WTC11 (cell line): ENCODE data around the gene SIGLEC14. TPM values are rescaled to one million over a fixed set of nuclear protein-coding genes. Genes with fewer than 3 reads are reported as not detected.

Experiments used
- ATAC-seq: fragments of 200-7000 bp; cut with Tn5 transposase; 2 replicates; pipeline ENCODE4 v1.10.0; 2021; ENCODE audit warnings: mild to moderate bottlenecking, moderate library complexity
- CTCF ChIA-PET: fragments of 300-600 bp; sonication (Branson Sonifier 250); formaldehyde crosslinking; loops from one replicate; lab custom pipeline; 2021; ENCODE audit warnings: antibody characterized with exemption; lab: Charles Lee
- POLR2A ChIA-PET: fragments of 350-600 bp; sonication (Branson Sonifier 250); formaldehyde crosslinking; loops from one replicate; lab custom pipeline; 2021; ENCODE audit warnings: antibody characterized with exemption; lab: Charles Lee
- DNase-seq: peaks from one replicate; pipeline ENCODE4 v3.0.0; 2021; ENCODE audit warnings: low spot score
- H3K27ac Mint-ChIP-seq: 2 replicates; pipeline ENCODE4 v1.8.0; 2021; ENCODE audit warnings: mixed read lengths
- H3K27me3 Mint-ChIP-seq: 2 replicates; pipeline ENCODE4 v1.8.0; 2021; ENCODE audit warnings: low read depth, mild to moderate bottlenecking, moderate library complexity, mixed read lengths
- H3K36me3 Mint-ChIP-seq: 2 replicates; pipeline ENCODE4 v1.8.0; 2021; ENCODE audit warnings: mixed read lengths
- H3K4me1 Mint-ChIP-seq: 2 replicates; pipeline ENCODE4 v1.8.0; 2022; ENCODE audit warnings: mixed read lengths
- H3K4me3 Mint-ChIP-seq: 2 replicates; pipeline ENCODE4 v1.8.0; 2021; ENCODE audit warnings: mild to moderate bottlenecking, moderate library complexity, mixed read lengths
- H3K9me3 Mint-ChIP-seq: 2 replicates; pipeline ENCODE4 v1.8.0; 2021; ENCODE audit warnings: mixed read lengths
- FOXK1 ChIP-seq: sonication (generic); formaldehyde crosslinking; IDR thresholded peaks from 2 replicates; pipeline ENCODE4 v1.8.0; 2022; ENCODE audit warnings: mild to moderate bottlenecking, moderate library complexity, missing genetic modification reagents
- FOXP1 ChIP-seq: sonication (generic); formaldehyde crosslinking; IDR thresholded peaks from 2 replicates; pipeline ENCODE4 v1.8.0; 2022; ENCODE audit warnings: missing genetic modification reagents, mild to moderate bottlenecking, moderate library complexity, borderline replicate concordance
- IRF2 ChIP-seq: sonication (generic); formaldehyde crosslinking; IDR thresholded peaks from 2 replicates; pipeline ENCODE4 v1.8.0; 2022; ENCODE audit warnings: low read depth, missing genetic modification reagents, borderline replicate concordance
- JAZF1 ChIP-seq: fragments of 250-450 bp; sonication (Bioruptor Pico); IDR thresholded peaks from 2 replicates; pipeline ENCODE4 v1.9.0; 2021; ENCODE audit warnings: moderate library complexity, mild to moderate bottlenecking, inconsistent platforms
- JUN ChIP-seq: sonication (generic); formaldehyde crosslinking; IDR thresholded peaks from 2 replicates; pipeline ENCODE4 v1.8.0; 2023; ENCODE audit warnings: mild to moderate bottlenecking, missing genetic modification reagents
- KAT7 ChIP-seq: sonication (generic); formaldehyde crosslinking; IDR thresholded peaks from 2 replicates; pipeline ENCODE4 v1.8.1; 2023; ENCODE audit warnings: missing genetic modification reagents, mild to moderate bottlenecking, borderline replicate concordance
- NFYB ChIP-seq: sonication (generic); formaldehyde crosslinking; conservative IDR thresholded peaks from 2 replicates; pipeline ENCODE4 v1.8.0; 2022; ENCODE audit warnings: low read depth, missing genetic modification reagents
- PRRX2 ChIP-seq: fragments of 250-450 bp; sonication (Bioruptor Pico); IDR thresholded peaks from 2 replicates; pipeline ENCODE4 v1.8.0; 2021; ENCODE audit warnings: mild to moderate bottlenecking
- RELA ChIP-seq: sonication (generic); formaldehyde crosslinking; IDR thresholded peaks from 2 replicates; pipeline ENCODE4 v1.8.1; 2022; ENCODE audit warnings: missing genetic modification reagents, mild to moderate bottlenecking, borderline replicate concordance
- RORB ChIP-seq: fragments of 250-450 bp; sonication (Bioruptor Pico); IDR thresholded peaks from 2 replicates; pipeline ENCODE4 v1.9.0; 2021; ENCODE audit warnings: mild to moderate bottlenecking
- SMAD3 ChIP-seq: sonication (generic); formaldehyde crosslinking; IDR thresholded peaks from 2 replicates; pipeline ENCODE4 v1.8.0; 2022; ENCODE audit warnings: missing genetic modification reagents, mild to moderate bottlenecking, borderline replicate concordance
- SMAD4 ChIP-seq: sonication (generic); formaldehyde crosslinking; IDR thresholded peaks from 2 replicates; pipeline ENCODE4 v1.8.0; 2022; ENCODE audit warnings: mild to moderate bottlenecking, missing genetic modification reagents
- TP53 ChIP-seq: sonication (generic); formaldehyde crosslinking; IDR thresholded peaks from 2 replicates; pipeline ENCODE4 v1.8.1; 2023; ENCODE audit warnings: mild to moderate bottlenecking, missing genetic modification reagents
- ZBTB21 ChIP-seq: sonication (generic); formaldehyde crosslinking; IDR thresholded peaks from 2 replicates; pipeline ENCODE4 v1.8.1; 2023; ENCODE audit warnings: mild to moderate bottlenecking, missing genetic modification reagents, borderline replicate concordance
- ZBTB43 ChIP-seq: sonication (generic); formaldehyde crosslinking; IDR thresholded peaks from 2 replicates; pipeline ENCODE4 v1.8.1; 2023; ENCODE audit warnings: mild to moderate bottlenecking, missing genetic modification reagents
- ZNF263 ChIP-seq: sonication (generic); formaldehyde crosslinking; IDR thresholded peaks from 2 replicates; pipeline ENCODE4 v1.8.1; 2022; ENCODE audit warnings: low read depth, mild to moderate bottlenecking, moderate library complexity, missing genetic modification reagents
- ZNF281 ChIP-seq: sonication (generic); formaldehyde crosslinking; IDR thresholded peaks from 2 replicates; pipeline ENCODE4 v1.8.0; 2023; ENCODE audit warnings: mild to moderate bottlenecking, missing genetic modification reagents
- ZNF423 ChIP-seq: fragments of 250-450 bp; sonication (Bioruptor Pico); IDR thresholded peaks from 2 replicates; pipeline ENCODE4 v2.1.2; 2022; ENCODE audit warnings: mild to moderate bottlenecking, moderate library complexity
- total RNA-seq: library from RNA; stranded (reverse); gene quantifications from 3 replicates; pipeline ENCODE4 v1.2.3, GENCODE V29; 2021
- TF ChIP-seq, protein P1 (sequence below): sonication (generic); formaldehyde crosslinking; IDR thresholded peaks from 2 replicates; pipeline ENCODE4 v1.8.0; 2022; ENCODE audit warnings: missing genetic modification reagents
- TF ChIP-seq, protein P2 (sequence below): sonication (generic); formaldehyde crosslinking; IDR thresholded peaks from 2 replicates; pipeline ENCODE4 v1.8.1; 2022; ENCODE audit warnings: low read depth, mild to moderate bottlenecking, moderate library complexity, missing genetic modification reagents, borderline replicate concordance

The SIGLEC14 gene
- total RNA-seq, 1 experiment from 2014 or later, result not detected

- DNase-seq (peak; percentile 76), ATAC-seq (peak; percentile 2)
- TF ChIP-seq ZNF281 (CRISPR knock-in tag) (0 out of 2 replicates have a peak, but pooled peaks have one; percentile 27), ZNF263 (CRISPR knock-in tag) (peak; percentile 25; the same call in 1 of the 2 replicates), ZNF423 (CRISPR knock-in tag) (peak; percentile 51; the same call in 1 of the 2 replicates), RORB (no peak)
- Mint-ChIP-seq H3K4me3 (peak overlapping the region; percentile 82), H3K9me3 (peaks cover 7% of the 10 kb centered on the region), H3K27ac (no peak overlapping the region; the same call in 1 of the 2 replicates), H3K36me3 (peaks cover 7% of the 10 kb centered on the region), H3K4me1 (peaks cover 41% of the 10 kb centered on the region), H3K27me3 (peaks cover 5% of the 10 kb centered on the region; the same call in 1 of the 2 replicates)
- ChIA-PET POLR2A (interaction anchor here (1.8 kb wide), 1 partner anchor 12 kb away, joined by 7 read pairs; no protein-coding TSS in a partner anchor), CTCF (interaction anchor here (1.0 to 4.1 kb wide), 4 partner anchors 13 to 87 kb away, joined by 3 to 29 read pairs (median 4); no protein-coding TSS in a partner anchor)
These were observed 43.9 kb upstream of the SIGLEC14 start for GRCh38 chr19:51690454-51691073.

GRCh38 chr19:51689751-51690453 is 43.3 kb upstream of the SIGLEC14 start:
- Mint-ChIP-seq H3K27ac (no peak overlapping the region; the same call in 1 of the 2 replicates), H3K27me3 (peaks cover 7% of the 10 kb centered on the region; the same call in 1 of the 2 replicates), H3K9me3 (peaks cover 14% of the 10 kb centered on the region), H3K36me3 (peaks cover 9% of the 10 kb centered on the region), H3K4me3 (peak overlapping the region; percentile 82), H3K4me1 (peaks cover 41% of the 10 kb centered on the region)
- ChIA-PET CTCF (interaction anchor here (1.1 to 4.1 kb wide), 5 partner anchors 13 to 269 kb away, joined by 3 to 29 read pairs (median 4); no protein-coding TSS in a partner anchor), POLR2A (interaction anchor here (0.7 to 1.8 kb wide), 3 partner anchors 11 to 813 kb away, joined by 3 to 7 read pairs (median 3); no protein-coding TSS in a partner anchor)
- TF ChIP-seq, protein P1, sequence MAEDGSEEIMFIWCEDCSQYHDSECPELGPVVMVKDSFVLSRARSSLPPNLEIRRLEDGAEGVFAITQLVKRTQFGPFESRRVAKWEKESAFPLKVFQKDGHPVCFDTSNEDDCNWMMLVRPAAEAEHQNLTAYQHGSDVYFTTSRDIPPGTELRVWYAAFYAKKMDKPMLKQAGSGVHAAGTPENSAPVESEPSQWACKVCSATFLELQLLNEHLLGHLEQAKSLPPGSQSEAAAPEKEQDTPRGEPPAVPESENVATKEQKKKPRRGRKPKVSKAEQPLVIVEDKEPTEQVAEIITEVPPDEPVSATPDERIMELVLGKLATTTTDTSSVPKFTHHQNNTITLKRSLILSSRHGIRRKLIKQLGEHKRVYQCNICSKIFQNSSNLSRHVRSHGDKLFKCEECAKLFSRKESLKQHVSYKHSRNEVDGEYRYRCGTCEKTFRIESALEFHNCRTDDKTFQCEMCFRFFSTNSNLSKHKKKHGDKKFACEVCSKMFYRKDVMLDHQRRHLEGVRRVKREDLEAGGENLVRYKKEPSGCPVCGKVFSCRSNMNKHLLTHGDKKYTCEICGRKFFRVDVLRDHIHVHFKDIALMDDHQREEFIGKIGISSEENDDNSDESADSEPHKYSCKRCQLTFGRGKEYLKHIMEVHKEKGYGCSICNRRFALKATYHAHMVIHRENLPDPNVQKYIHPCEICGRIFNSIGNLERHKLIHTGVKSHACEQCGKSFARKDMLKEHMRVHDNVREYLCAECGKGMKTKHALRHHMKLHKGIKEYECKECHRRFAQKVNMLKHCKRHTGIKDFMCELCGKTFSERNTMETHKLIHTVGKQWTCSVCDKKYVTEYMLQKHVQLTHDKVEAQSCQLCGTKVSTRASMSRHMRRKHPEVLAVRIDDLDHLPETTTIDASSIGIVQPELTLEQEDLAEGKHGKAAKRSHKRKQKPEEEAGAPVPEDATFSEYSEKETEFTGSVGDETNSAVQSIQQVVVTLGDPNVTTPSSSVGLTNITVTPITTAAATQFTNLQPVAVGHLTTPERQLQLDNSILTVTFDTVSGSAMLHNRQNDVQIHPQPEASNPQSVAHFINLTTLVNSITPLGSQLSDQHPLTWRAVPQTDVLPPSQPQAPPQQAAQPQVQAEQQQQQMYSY (CRISPR knock-in tag), result no peak
- TF ChIP-seq SMAD3 (CRISPR knock-in tag), result no peak
- TF ChIP-seq KAT7 (CRISPR knock-in tag), result no peak
- TF ChIP-seq ZNF423 (CRISPR knock-in tag), result no peak
- no peak for TF ChIP-seq JUN (CRISPR knock-in tag)
- TF ChIP-seq SMAD4 (CRISPR knock-in tag), result peak; percentile 31; the same call in 1 of the 2 replicates
- TF ChIP-seq, protein P2, sequence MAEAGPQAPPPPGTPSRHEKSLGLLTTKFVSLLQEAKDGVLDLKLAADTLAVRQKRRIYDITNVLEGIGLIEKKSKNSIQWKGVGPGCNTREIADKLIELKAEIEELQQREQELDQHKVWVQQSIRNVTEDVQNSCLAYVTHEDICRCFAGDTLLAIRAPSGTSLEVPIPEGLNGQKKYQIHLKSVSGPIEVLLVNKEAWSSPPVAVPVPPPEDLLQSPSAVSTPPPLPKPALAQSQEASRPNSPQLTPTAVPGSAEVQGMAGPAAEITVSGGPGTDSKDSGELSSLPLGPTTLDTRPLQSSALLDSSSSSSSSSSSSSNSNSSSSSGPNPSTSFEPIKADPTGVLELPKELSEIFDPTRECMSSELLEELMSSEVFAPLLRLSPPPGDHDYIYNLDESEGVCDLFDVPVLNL (CRISPR knock-in tag), result no peak
- no peak for TF ChIP-seq TP53 (CRISPR knock-in tag)
- TF ChIP-seq NFYB (CRISPR knock-in tag), result no peak
- no peak for TF ChIP-seq ZBTB43 (CRISPR knock-in tag)
- no peak for TF ChIP-seq RELA
- TF ChIP-seq FOXP1 (CRISPR knock-in tag), result no peak
- TF ChIP-seq ZBTB21 (CRISPR knock-in tag), result no peak
- TF ChIP-seq JAZF1 (CRISPR knock-in tag), result no peak
- peak; percentile 38; the same call in 1 of the 2 replicates for TF ChIP-seq FOXK1
- no peak for TF ChIP-seq PRRX2
- TF ChIP-seq IRF2, result no peak
- peak; percentile 8 for ATAC-seq
- peak; percentile 77 for DNase-seq
